ENCODE measurements around the gene POLD2.
A peak's percentile ranks its signal among the peaks of the same experiment; 100 is the strongest.

POLD2 gene

GRCh38 chr7:44084701-44085100, 38.6 kb downstream of the POLD2 start:
- peaks cover 12% of the 10 kb centered on the region for H3K36me3 ChIP-seq
- no peak for TF ChIP-seq Cebpa-rat (IDR thresholded peaks at IDR 0.05)
- H3K27me3 ChIP-seq, result no peaks in the 10 kb centered on the region
- H3K27ac ChIP-seq, result no peak overlapping the region
- no peak overlapping the region for H3K4me2 ChIP-seq
- no peaks in the 10 kb centered on the region; the same call in 1 of the 2 replicates for H4K20me1 ChIP-seq
- H3K4me3 ChIP-seq, result no peak overlapping the region
- no peak overlapping the region for H3K9ac ChIP-seq
- H3K9me3 ChIP-seq, result no peaks in the 10 kb centered on the region
- H3K4me1 ChIP-seq, result peaks cover 64% of the 10 kb centered on the region

- peak overlapping the region; percentile 76 for H3K4me2 ChIP-seq
Observed at GRCh38 chr7:44083796-44084195, 39.6 kb downstream of the POLD2 start.

GRCh38 chr7:44082541-44083207, 40.7 kb downstream of the POLD2 start:
- Histone ChIP-seq H3K4me1 (peaks cover 71% of the 10 kb centered on the region), H4K20me1 (peaks cover 13% of the 10 kb centered on the region; the same call in 1 of the 2 replicates), H3K36me3 (peaks cover 32% of the 10 kb centered on the region), H3K9ac (peak overlapping the region; percentile 76), H3K4me3 (peak overlapping the region; percentile 59), H3K4me2 (peak overlapping the region; percentile 76), H3K27ac (peak overlapping the region; percentile 62), H3K27me3 (no peaks in the 10 kb centered on the region), H3K9me3 (no peaks in the 10 kb centered on the region)
- TF ChIP-seq Cebpa-rat (IDR thresholded peaks at IDR 0.05), result no peak

More at GRCh38 chr7:44083796-44084195, 39.6 kb downstream of the POLD2 start:
- TF ChIP-seq Cebpa-rat (IDR thresholded peaks at IDR 0.05), result no peak
- no peak overlapping the region for H3K4me3 ChIP-seq
- peaks cover 5% of the 10 kb centered on the region; the same call in 1 of the 2 replicates for H4K20me1 ChIP-seq
- no peaks in the 10 kb centered on the region for H3K9me3 ChIP-seq
- H3K27me3 ChIP-seq, result no peaks in the 10 kb centered on the region
- H3K4me1 ChIP-seq, result peaks cover 71% of the 10 kb centered on the region
- peaks cover 21% of the 10 kb centered on the region for H3K36me3 ChIP-seq
- H3K9ac ChIP-seq, result peak overlapping the region; percentile 8; the same call in 1 of the 2 replicates
- peak overlapping the region; percentile 11; the same call in 1 of the 2 replicates for H3K27ac ChIP-seq

GRCh38 chr7:44081266-44081748, 42.0 kb downstream of the POLD2 start:
- H3K4me2 ChIP-seq, result peak overlapping the region; percentile 80
- peaks cover 13% of the 10 kb centered on the region; the same call in 1 of the 2 replicates for H4K20me1 ChIP-seq
- peak overlapping the region; percentile 84 for H3K4me3 ChIP-seq
- H3K4me1 ChIP-seq, result peaks cover 78% of the 10 kb centered on the region
- peaks cover 46% of the 10 kb centered on the region for H3K36me3 ChIP-seq
- H3K27ac ChIP-seq, result peak overlapping the region; percentile 96
- H3K27me3 ChIP-seq, result no peaks in the 10 kb centered on the region
- H3K9ac ChIP-seq, result peak overlapping the region; percentile 95
- H3K9me3 ChIP-seq, result no peaks in the 10 kb centered on the region
- no peak for TF ChIP-seq Cebpa-rat (IDR thresholded peaks at IDR 0.05)

GRCh38 chr7:44080686-44081265, 42.6 kb downstream of the POLD2 start:
- H3K9me3 ChIP-seq, result no peaks in the 10 kb centered on the region
- H3K4me3 ChIP-seq, result peak overlapping the region; percentile 84
- H3K4me2 ChIP-seq, result peak overlapping the region; percentile 80

GRCh38 chr7:44080118-44080517, 43.2 kb downstream of the POLD2 start:
- H3K27me3 ChIP-seq, result no peaks in the 10 kb centered on the region
- H3K4me3 ChIP-seq, result peak overlapping the region; percentile 84; the same call in 1 of the 2 replicates
- peaks cover 90% of the 10 kb centered on the region for H3K4me1 ChIP-seq
- H3K36me3 ChIP-seq, result peaks cover 58% of the 10 kb centered on the region
- peak overlapping the region; percentile 95 for H3K9ac ChIP-seq
- peaks cover 13% of the 10 kb centered on the region; the same call in 1 of the 2 replicates for H4K20me1 ChIP-seq
- TF ChIP-seq Cebpa-rat (IDR thresholded peaks at IDR 0.05), result no peak
- H3K27ac ChIP-seq, result peak overlapping the region; percentile 96
- peak overlapping the region; percentile 80 for H3K4me2 ChIP-seq
- H3K9me3 ChIP-seq, result no peaks in the 10 kb centered on the region

More at GRCh38 chr7:44080686-44081265, 42.6 kb downstream of the POLD2 start:
- Histone ChIP-seq H3K36me3 (peaks cover 51% of the 10 kb centered on the region), H3K4me1 (peaks cover 84% of the 10 kb centered on the region), H3K27me3 (no peaks in the 10 kb centered on the region), H3K9ac (peak overlapping the region; percentile 95), H3K27ac (peak overlapping the region; percentile 96), H4K20me1 (peaks cover 13% of the 10 kb centered on the region; the same call in 1 of the 2 replicates)
- no peak for TF ChIP-seq Cebpa-rat (IDR thresholded peaks at IDR 0.05)

- Histone ChIP-seq H4K20me1 (peaks cover 13% of the 10 kb centered on the region; the same call in 1 of the 2 replicates), H3K4me2 (peak overlapping the region; percentile 80), H3K36me3 (peaks cover 64% of the 10 kb centered on the region), H3K27me3 (no peaks in the 10 kb centered on the region), H3K4me3 (peak overlapping the region; percentile 84; the same call in 1 of the 2 replicates), H3K9ac (peak overlapping the region; percentile 95), H3K4me1 (peaks cover 90% of the 10 kb centered on the region), H3K9me3 (no peaks in the 10 kb centered on the region), H3K27ac (peak overlapping the region; percentile 96)
- no peak for TF ChIP-seq Cebpa-rat (IDR thresholded peaks at IDR 0.05)
Observed at GRCh38 chr7:44079331-44080021, 43.9 kb downstream of the POLD2 start.

GRCh38 chr7:44078521-44078920, 44.8 kb downstream of the POLD2 start:
- no peaks in the 10 kb centered on the region for H3K9me3 ChIP-seq
- peak overlapping the region; percentile 96 for H3K27ac ChIP-seq
- H3K27me3 ChIP-seq, result no peaks in the 10 kb centered on the region
- TF ChIP-seq Cebpa-rat (IDR thresholded peaks at IDR 0.05), result no peak
- H3K4me1 ChIP-seq, result peaks cover 90% of the 10 kb centered on the region
- peaks cover 73% of the 10 kb centered on the region for H3K36me3 ChIP-seq
- H3K9ac ChIP-seq, result peak overlapping the region; percentile 95
- peak overlapping the region; percentile 80 for H3K4me2 ChIP-seq
- peak overlapping the region; percentile 84; the same call in 1 of the 2 replicates for H3K4me3 ChIP-seq
- H4K20me1 ChIP-seq, result peaks cover 13% of the 10 kb centered on the region; the same call in 1 of the 2 replicates

GRCh38 chr7:44077681-44078091, 45.7 kb downstream of the POLD2 start:
- Histone ChIP-seq H3K4me1 (peaks cover 91% of the 10 kb centered on the region), H3K36me3 (peaks cover 82% of the 10 kb centered on the region), H3K27ac (peak overlapping the region; percentile 96), H3K4me3 (no peak overlapping the region), H3K4me2 (peak overlapping the region; percentile 80), H4K20me1 (peaks cover 13% of the 10 kb centered on the region; the same call in 1 of the 2 replicates), H3K9ac (peak overlapping the region; percentile 95), H3K9me3 (no peaks in the 10 kb centered on the region), H3K27me3 (no peaks in the 10 kb centered on the region)
- TF ChIP-seq Cebpa-rat (IDR thresholded peaks at IDR 0.05), result no peak
